Endothelial cell of umbilical vein (primary cell): Measurements from ENCODE around the gene SLC49A3. TPM values are rescaled to one million over a fixed set of nuclear protein-coding genes. Genes with fewer than 3 reads are reported as not detected.

Experiments
- BruUV-seq: library from RNA; stranded (reverse); fragments of 400-500 nt; replicated peaks from 2 replicates; lab custom pipeline; 2021; lab: Mats Ljungman, UMichigan
- CTCF ChIA-PET: fragments of 300-600, 350-600 bp; sonication (Branson Sonifier 250); formaldehyde crosslinking; loops from one replicate; lab custom pipeline; 2021; ENCODE audit warnings: antibody characterized with exemption, inconsistent platforms; lab: Charles Lee
- POLR2A ChIA-PET: fragments of 300-600, 350-600 bp; sonication (Branson Sonifier 250); formaldehyde crosslinking; loops from one replicate; lab custom pipeline; 2021; ENCODE audit warnings: antibody characterized with exemption, inconsistent platforms; lab: Charles Lee
- DNase-seq: peaks from one replicate; pipeline ENCODE4 v3.0.0-alpha.2; 2011; ENCODE audit warnings: low read depth, low spot score
- FAIRE-seq: peaks from 2 replicates; lab custom pipeline; 2011; peaks lifted over from hg19 to GRCh38; lab: Jason Lieb, UNC
- H2AFZ ChIP-seq: 2 replicates; pipeline ENCODE4 v1.6.0; 2012; ENCODE audit warnings: low read depth, low read length, control low read depth, inconsistent platforms
- H3K27ac ChIP-seq: 2 replicates; pipeline ENCODE4 v1.5.1; 2011; ENCODE audit warnings: low read depth, mild to moderate bottlenecking, control low read depth, low read length, moderate library complexity; ENCODE audit not compliant: insufficient read depth
- H3K27me3 ChIP-seq, 2 experiments: 2 replicates each; pipeline versions ENCODE4 v1.6.0 to v1.6.1; 2011; ENCODE audit warnings: low read length in 2 of 2, mixed read lengths in 1 of 2; ENCODE audit not compliant: control insufficient read depth in 2 of 2, insufficient read depth in 2 of 2
- H3K36me3 ChIP-seq, 2 experiments: 2 replicates in 1 of 2; 3 replicates in 1 of 2; pipeline ENCODE4 v1.5.1; 2011; ENCODE audit warnings: low read length in 2 of 2, mild to moderate bottlenecking in 1 of 2, moderate library complexity in 1 of 2; ENCODE audit not compliant: control insufficient read depth in 2 of 2, insufficient read depth in 2 of 2; ENCODE audit errors: extremely low read depth in 1 of 2
- H3K4me1 ChIP-seq: 3 replicates; pipeline ENCODE4 v1.5.1; 2011; ENCODE audit warnings: mild to moderate bottlenecking, low read length; ENCODE audit not compliant: control insufficient read depth, insufficient read depth; ENCODE audit errors: extremely low read depth
- H3K4me2 ChIP-seq: 2 replicates; pipeline ENCODE4 v1.6.1; 2011; ENCODE audit warnings: low read length, control low read depth, mixed read lengths; ENCODE audit not compliant: insufficient read depth
- H3K4me3 ChIP-seq, 3 experiments: fragments of 200-600 bp in 1 of 3; sonication (generic), shearing (Covaris generic) in 1 of 3; replicated peaks in 1 of 3; 2 replicates each; pipeline ENCODE4 v1.5.1; 2011 to 2016; ENCODE audit warnings: control low read depth in 3 of 3, low read length in 3 of 3, mild to moderate bottlenecking in 2 of 3, inconsistent platforms in 1 of 3, low read depth in 1 of 3, moderate library complexity in 1 of 3; ENCODE audit not compliant: insufficient read depth in 1 of 3
- H3K79me2 ChIP-seq: 2 replicates; pipeline ENCODE4 v1.6.0; 2012; ENCODE audit warnings: low read length, inconsistent platforms; ENCODE audit not compliant: control insufficient read depth, insufficient read depth
- H3K9ac ChIP-seq: replicated peaks from 2 replicates; pipeline ENCODE3; 2011; ENCODE audit warnings: low read length, control low read depth; ENCODE audit not compliant: insufficient read depth; ENCODE audit errors: extremely low read depth
- H3K9me1 ChIP-seq: replicated peaks from 3 replicates; pipeline ENCODE4 v1.6.0; 2011; ENCODE audit warnings: mild to moderate bottlenecking, low read length; ENCODE audit not compliant: control insufficient read depth, insufficient read depth; ENCODE audit errors: extremely low read depth
- H3K9me3 ChIP-seq: replicated peaks from 2 replicates; pipeline ENCODE4 v1.5.1; 2012; ENCODE audit warnings: low read length, inconsistent platforms; ENCODE audit not compliant: control insufficient read depth, insufficient read depth
- H4K20me1 ChIP-seq: replicated peaks from 2 replicates; pipeline ENCODE3; 2011; ENCODE audit warnings: mild to moderate bottlenecking, low read length; ENCODE audit not compliant: control insufficient read depth, insufficient read depth; ENCODE audit errors: extremely low read depth
- EZH2 ChIP-seq: IDR thresholded peaks from 2 replicates; pipeline ENCODE4 v1.6.1; 2012; ENCODE audit warnings: borderline replicate concordance, low read depth, mild to moderate bottlenecking, moderate library complexity, low read length, inconsistent platforms; ENCODE audit not compliant: severe bottlenecking
- FOS ChIP-seq: IDR thresholded peaks from 2 replicates; pipeline ENCODE4 v1.6.1; 2011; ENCODE audit warnings: mild to moderate bottlenecking, low read length, moderate library complexity, borderline replicate concordance; ENCODE audit not compliant: insufficient read depth
- GATA2 ChIP-seq: IDR thresholded peaks from 2 replicates; pipeline ENCODE4 v1.7.0; 2011; ENCODE audit warnings: low read depth, mild to moderate bottlenecking, moderate library complexity, mixed read lengths, low read length; ENCODE audit not compliant: insufficient read length, insufficient read depth
- JUN ChIP-seq: IDR thresholded peaks from 2 replicates; pipeline ENCODE4 v1.6.1; 2011; ENCODE audit warnings: borderline replicate concordance, low read depth; ENCODE audit not compliant: insufficient read length, insufficient read depth
- MYC ChIP-seq: IDR thresholded peaks from one replicate; pipeline ENCODE4 v1.6.1; 2011; ENCODE audit warnings: mild to moderate bottlenecking, low read depth, low read length
- POLR2A ChIP-seq: IDR thresholded peaks from 2 replicates; pipeline ENCODE4 v1.6.1; 2012; ENCODE audit warnings: low read depth, mild to moderate bottlenecking, control low read depth, low read length
- POLR2AphosphoS5 ChIP-seq: IDR thresholded peaks from 2 replicates; pipeline ENCODE4 v1.6.1; 2012; ENCODE audit warnings: low read depth, mild to moderate bottlenecking, control low read depth, low read length, moderate library complexity; ENCODE audit not compliant: insufficient read depth
- dilution Hi-C: fragments of 300-500 bp; cut with MboI; formaldehyde crosslinking; loops from one replicate; pipeline ENCODE4 v1.15.0; 2019; ENCODE audit warnings: low sequenced_read_pairs; ENCODE audit not compliant: extremely low pct_ligation_motif_present
- intact Hi-C: fragments of 100-400 bp; cut with micrococcal nuclease; formaldehyde crosslinking; loops from one replicate; pipeline ENCODE4 v1.10.0; 2022
- polyA plus RNA-seq, 4 experiments: library from polyadenylated mRNA; depleted of rRNA in 3 of 4; stranded (reverse) in 3 of 4; unstranded in 1 of 4; fragments of >200 nt; gene quantifications; 2 replicates each; pipeline versions ENCODE4 v1.2.1 to v1.2.3, GENCODE V29; 2011 to 2012; ENCODE audit warnings: missing spikeins in 1 of 4
- total RNA-seq: library from RNA; stranded (reverse); gene quantifications from 2 replicates; pipeline ENCODE4 v1.2.3, GENCODE V29; 2021
- TF ChIP-seq, protein P1 (sequence below): IDR thresholded peaks from 2 replicates; pipeline ENCODE4 v1.6.1; 2011; ENCODE audit not compliant: insufficient read depth, insufficient read length
- TF ChIP-seq, protein P2 (sequence below), 2 donors: IDR thresholded peaks; 1 replicate in 1 of 2; 2 replicates in 1 of 2; pipeline ENCODE4 v1.5.1; 2011; ENCODE audit warnings: low read length in 2 of 2, mild to moderate bottlenecking in 2 of 2, moderate library complexity in 2 of 2, control low read depth in 1 of 2, inconsistent platforms in 1 of 2, low read depth in 1 of 2; ENCODE audit not compliant: insufficient read depth in 1 of 2; ENCODE audit errors: extremely low read depth in 1 of 2

The SLC49A3 gene
- total and polyA plus RNA-seq, 2 donors (not counting 3 experiments of a cell fraction or from before 2014, with no cell fraction given): 4.2 to 11.5 TPM

DNA sequence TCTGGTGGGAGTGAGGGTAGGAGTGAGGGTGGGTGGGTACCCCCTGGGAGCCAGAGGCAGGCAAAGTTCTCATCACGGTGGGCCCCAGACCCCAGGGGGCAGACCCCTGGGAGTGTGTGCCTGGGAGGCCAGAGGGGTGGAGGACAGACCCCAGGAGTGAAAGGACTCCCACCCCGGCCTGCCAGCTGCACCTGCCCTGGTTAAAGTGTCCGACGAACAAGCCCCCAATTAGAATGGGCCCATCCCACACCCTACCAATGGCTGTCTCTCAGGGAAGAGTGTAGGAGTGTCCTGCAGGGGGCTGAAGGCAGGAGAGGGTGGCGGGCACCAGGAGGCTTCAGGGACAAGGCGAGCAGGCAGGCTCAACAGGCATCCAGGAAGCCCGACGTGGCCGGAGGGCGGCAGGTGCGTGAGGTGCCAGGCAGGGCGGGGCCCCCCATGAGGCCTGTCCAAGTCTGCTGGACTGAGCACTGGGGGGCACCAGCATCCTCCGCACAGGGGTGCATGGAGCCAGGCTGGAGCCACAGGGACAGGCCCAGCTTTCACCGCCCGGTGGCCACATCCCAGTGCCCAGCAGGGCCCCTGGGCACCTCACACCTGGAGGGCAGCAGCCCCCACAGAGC lies 54.9 kb downstream of the SLC49A3 start:
- Histone ChIP-seq H3K4me1 (no peaks in the 10 kb centered on the region), H3K79me2 (no peaks in the 10 kb centered on the region), H3K36me3 (no peaks in the 10 kb centered on the region), H3K4me3 (no peak overlapping the region), H4K20me1 (no peaks in the 10 kb centered on the region), H3K4me2 (no peak overlapping the region), H3K27ac (no peak overlapping the region), H3K9me3 (no peaks in the 10 kb centered on the region), H3K27me3 (no peaks in the 10 kb centered on the region), H3K9me1 (no peaks in the 10 kb centered on the region), H2AFZ (no peak overlapping the region), H3K9ac (no peak overlapping the region)
- no peak for TF ChIP-seq MYC
- TF ChIP-seq JUN: no peak
- no peak for TF ChIP-seq FOS
- TF ChIP-seq GATA2: no peak
- no peak for TF ChIP-seq EZH2
- TF ChIP-seq POLR2A: no peak
- TF ChIP-seq, protein P1, sequence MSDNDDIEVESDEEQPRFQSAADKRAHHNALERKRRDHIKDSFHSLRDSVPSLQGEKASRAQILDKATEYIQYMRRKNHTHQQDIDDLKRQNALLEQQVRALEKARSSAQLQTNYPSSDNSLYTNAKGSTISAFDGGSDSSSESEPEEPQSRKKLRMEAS: no peak
- TF ChIP-seq POLR2AphosphoS5: no peak
- TF ChIP-seq, protein P2, sequence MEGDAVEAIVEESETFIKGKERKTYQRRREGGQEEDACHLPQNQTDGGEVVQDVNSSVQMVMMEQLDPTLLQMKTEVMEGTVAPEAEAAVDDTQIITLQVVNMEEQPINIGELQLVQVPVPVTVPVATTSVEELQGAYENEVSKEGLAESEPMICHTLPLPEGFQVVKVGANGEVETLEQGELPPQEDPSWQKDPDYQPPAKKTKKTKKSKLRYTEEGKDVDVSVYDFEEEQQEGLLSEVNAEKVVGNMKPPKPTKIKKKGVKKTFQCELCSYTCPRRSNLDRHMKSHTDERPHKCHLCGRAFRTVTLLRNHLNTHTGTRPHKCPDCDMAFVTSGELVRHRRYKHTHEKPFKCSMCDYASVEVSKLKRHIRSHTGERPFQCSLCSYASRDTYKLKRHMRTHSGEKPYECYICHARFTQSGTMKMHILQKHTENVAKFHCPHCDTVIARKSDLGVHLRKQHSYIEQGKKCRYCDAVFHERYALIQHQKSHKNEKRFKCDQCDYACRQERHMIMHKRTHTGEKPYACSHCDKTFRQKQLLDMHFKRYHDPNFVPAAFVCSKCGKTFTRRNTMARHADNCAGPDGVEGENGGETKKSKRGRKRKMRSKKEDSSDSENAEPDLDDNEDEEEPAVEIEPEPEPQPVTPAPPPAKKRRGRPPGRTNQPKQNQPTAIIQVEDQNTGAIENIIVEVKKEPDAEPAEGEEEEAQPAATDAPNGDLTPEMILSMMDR (IDR thresholded peaks at IDR 0.05; ENCODE audit: extremely low read depth in 1 of 2, insufficient read depth in 1 of 2, low read depth in 1 of 2, low read length in 2 of 2): no peak
- CTCF ChIA-PET: no interaction called here
- BruUV-seq: no TSS peak
- DNase-seq (no peak), FAIRE-seq (no peak)
- intact Hi-C loops: no loop called here
- dilution Hi-C loops: no loop called here
- POLR2A ChIA-PET: no interaction called here
